Hematopoietic multipotent progenitor cell treated with erythropoietin and hydrocortisone succinate and interleukin-3 and kit ligand, for 4 days (in vitro differentiated cells): ENCODE data around the gene CUL3.
A peak's percentile ranks its signal among the peaks of the same experiment; 100 is the strongest.
"Not testable (repeated sequence)": the region's sequence is repeated elsewhere in the genome, so short reads cannot be mapped to it uniquely, and the experiment has no call there.

Source experiments
- DNase-seq: peaks from one replicate; pipeline ENCODE4 v3.0.0-alpha.2; 2015

The CUL3 gene

DNA sequence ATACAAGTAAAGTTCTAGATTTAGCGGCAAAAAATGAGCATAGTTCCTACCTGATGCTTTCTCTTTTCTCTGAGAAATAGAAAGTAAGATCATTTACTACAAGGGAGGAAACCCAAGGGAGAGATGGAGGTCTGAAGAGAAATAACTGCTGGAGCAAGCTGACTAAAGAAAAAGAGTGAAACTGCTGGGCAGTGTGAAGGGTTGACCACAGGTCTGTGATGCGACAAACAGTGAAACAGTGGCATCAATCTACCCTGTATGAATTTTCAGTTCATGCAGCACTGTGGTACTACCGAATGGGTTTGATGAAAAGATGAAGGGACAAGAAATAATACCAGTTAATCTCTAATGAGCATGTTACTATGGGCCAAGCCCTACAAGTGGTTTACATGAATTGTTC lies 52.2 kb downstream of the CUL3 start:
- no peak for DNase-seq

DNA sequence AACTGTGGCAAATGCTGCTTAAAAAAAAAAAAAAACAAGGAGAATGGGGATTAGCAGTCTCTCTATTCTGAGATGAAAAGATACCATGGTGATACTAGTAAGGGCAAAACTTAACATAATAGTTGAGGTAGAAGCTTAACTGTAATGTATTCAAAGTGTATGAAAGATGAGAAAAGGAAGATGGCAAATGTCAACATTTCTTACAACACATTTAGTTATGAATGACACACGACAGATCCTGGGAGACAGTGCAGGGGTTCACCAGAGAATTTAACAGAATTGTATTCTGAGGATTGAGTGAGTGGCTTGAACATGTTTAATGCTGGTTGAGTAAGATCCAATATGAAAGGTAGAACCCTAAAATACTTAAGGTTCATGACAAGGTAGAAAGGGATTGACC lies 52.7 kb downstream of the CUL3 start:
- DNase-seq = no peak

DNA sequence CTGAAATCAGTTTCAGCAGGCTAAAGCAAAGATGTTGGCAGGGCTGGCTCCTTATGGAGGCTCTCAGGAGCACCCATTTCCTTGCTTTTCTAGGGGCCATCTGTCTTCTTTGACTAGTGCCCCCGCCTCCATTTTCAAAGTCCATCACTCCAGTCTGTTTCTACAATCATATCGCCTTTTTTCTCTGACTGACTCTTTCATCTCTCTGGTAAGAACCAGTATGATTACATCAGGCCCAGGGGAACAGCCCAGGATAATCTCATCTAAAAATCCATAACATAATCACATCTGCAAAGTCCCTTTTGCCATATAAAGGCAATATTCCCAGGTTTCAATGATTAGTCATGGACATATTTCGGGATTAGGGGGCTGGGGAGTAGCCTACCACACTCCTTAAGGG lies 57.0 kb downstream of the CUL3 start:
- DNase-seq = no peak

DNA sequence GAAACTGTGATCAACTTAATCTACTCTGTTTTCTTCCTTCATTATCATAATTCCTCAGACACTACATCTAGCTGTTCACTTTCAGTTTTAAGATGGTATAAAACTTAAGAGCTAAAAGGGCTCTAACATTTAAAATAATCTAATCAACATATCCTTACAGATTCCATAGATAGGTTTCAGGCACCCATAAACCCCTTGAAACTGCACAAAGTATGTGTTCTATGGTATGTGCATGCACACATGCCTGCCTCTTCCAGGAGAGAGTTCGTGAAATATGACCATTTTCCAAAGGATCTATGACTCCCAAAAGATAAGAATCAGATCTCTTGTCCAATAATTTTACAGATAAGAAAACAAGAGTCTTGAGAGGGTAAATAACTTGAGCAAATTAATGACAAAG lies 59.4 kb downstream of the CUL3 start:
- DNase-seq = no peak

DNA sequence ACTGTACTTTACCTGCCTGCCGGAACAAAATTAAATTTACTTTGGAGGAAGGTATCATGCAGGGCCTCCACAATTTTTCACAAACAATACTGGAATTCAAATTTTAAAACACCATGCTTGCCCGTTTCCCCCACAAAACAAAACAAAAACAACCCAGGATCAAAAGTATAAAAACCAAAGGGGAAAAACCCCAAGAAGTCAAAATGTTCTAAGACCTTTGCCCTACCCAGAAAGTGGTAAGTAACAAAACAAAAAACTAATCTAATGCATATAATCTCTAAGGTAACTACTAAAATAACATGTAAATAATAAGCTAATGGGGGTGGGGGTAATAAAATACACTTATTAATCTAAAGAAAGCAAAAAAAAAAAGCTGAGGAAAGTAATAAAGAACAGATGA lies 60.5 kb downstream of the CUL3 start:
- no peak for DNase-seq

DNA sequence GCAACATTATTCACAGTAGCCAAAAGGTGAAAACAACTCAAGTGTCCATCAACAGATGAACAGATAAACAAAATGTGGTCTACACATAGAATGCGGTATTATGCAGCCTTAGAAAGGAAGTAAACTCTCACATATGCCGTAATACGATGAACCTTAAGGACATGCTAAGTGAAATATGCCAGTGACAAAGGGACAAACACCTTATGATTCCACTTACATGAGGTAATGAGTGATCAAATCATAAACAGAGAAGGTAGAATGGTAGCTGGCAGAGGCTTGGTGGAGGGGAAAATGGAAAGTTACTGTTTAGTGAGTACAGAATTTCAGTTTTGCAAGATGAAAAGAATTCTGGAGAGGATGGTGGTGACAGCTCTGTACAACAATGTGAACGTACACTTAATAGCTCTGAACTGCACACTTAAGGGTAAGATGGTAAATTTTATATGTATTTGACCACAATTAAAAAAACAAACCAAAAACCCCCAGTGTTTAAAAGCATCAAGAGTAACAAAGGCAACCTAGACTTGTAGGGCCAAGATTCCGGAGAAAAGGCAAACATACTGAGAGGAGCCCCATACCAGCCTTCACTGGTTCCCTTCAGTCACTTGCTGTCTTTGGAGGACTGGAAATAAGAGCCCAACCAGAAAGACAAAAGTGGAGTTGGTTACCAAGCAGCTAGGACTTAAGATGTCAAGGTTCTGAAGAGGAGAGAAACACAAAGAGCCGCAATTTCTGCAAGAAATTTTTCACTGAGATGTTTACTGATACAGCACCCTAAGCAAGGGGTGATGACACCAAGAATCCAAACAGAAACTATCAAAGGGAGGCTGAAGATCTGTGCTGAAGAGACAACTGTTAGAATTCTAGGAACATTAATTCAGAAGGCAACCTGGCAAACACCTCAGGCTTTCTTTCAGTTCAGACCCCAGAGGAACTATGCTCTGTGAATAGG lies 61.3 kb downstream of the CUL3 start:
- peak; percentile 65 for DNase-seq

DNA sequence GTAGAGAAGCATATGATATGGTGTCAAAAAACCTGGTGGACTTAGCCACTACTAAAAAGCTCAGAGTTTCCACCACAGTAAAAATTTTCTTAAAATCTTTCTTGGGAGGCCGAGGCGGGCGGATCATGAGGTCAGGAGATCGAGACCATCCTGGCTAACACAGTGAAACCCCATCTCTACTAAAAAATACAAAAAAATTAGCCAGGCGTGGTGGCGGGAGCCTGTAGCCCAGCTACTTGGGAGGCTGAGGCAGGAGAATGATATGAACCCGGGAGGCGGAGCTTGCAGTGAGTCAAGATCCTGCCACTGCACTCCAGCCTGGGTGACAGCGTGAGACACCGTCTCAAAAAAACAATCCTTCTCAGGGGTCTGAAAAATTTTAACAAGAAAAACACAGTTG lies 62.7 kb downstream of the CUL3 start:
- DNase-seq = not testable (repeated sequence)

DNA sequence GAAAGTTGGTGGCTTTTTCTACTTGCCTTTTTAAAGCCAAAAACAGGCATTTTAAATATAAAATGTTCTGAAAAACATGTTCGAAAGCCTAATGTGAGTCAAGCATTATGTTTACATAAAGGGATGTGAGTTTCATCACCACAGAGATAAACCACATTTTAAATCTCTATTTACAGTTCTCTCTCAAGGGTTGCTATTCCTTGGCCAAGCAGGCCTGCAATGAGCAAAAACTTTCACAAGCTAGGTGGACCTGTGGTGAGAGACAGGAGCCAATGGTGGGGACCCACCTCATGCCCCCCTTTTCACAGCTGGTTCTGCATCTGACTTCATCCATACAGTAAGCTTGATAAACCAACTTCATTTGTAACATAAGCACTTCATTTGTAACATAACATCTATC lies 65.1 kb downstream of the CUL3 start:
- DNase-seq = peak; percentile 45

DNA sequence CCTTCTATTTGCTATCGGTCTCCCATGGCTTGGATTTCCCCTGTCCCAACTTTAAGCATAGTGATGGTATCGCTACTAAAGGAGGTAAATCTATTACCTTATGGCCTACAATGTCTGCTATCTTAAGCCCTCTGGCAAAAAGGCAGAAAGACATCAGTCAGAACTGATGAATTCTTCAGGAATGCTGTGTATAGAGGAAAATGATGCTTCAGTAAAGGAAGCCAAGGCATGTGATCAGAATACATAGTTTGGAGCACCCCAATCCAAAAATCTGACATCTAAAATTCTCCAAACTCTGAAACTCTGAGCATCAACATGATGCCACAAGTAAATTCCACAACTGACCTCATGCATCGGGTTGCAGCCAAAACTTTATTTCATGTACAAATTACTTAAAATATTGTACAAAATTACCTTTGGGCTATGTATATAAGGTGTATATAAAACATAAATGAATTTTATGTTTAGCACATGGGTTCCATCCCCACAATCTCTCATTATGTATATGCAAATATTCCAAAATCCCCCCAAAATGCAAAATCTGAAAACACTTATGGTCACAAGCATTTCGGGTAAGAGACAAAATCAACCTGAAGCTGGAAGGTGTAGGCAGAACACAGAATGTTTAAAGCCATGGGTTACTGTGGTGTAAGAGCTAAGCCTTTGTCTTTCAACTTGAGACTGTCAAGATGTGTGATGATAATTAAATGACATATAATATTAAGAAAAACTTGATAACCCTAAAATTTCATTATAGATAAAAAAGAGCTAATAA lies 66.2 kb downstream of the CUL3 start:
- no peak for DNase-seq

DNA sequence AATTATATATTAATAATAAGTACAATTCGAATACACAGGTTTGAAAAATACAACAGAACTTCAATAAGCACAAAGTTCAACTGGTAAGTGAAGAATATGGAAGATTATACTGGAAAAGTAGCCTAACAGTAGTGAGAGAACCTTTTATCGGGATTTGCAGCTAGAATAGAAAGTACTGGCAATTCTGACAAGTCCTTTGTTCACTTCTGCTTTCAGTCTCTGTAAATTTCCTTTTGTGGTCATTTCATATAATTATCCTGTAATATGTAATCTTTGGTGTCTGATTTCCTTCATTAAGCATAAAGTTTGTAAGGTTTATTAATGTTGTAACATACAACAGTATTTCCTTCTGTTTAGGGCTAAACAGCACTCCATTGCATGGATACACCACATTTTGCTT lies 67.2 kb downstream of the CUL3 start:
- DNase-seq = peak; percentile 66

DNA sequence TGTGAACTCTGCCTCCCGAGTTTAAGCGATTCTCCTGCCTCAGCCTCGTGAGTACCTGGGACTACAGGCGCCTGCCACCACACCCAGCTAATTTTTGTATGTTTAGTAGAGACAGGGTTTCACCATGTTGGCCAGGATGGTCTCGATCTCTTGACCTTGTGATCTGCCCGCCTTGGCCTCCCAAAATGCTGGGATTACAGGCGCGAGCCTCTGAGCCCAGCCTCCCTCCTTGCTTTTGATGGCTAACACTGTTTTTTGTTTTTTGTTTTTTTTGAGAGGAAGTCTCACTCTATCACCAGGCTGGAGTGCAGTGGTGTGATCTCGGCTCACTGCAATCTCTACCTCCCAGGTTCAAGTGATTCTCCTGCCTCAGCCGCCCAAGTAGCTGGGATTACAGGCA lies 68.8 kb downstream of the CUL3 start:
- DNase-seq = not testable (repeated sequence)

DNA sequence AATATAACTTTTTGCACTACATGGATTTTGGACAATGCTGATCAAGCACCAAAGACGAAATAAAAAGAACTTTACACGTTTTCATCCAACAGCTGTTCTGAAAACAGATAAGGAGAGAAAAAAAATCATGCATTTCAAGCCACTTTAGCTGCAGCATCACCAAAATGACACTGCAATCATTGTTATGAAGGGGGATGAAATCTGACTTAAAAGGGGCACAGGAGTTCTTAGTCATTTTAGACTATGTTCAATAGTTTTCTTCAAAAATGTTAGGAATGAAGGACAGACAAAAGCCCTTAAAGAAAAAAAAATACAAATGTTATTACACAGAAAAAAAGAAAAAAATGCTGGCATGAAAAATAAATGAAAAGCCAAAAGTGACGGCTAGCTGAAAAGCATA lies 71.2 kb downstream of the CUL3 start:
- DNase-seq = no peak

DNA sequence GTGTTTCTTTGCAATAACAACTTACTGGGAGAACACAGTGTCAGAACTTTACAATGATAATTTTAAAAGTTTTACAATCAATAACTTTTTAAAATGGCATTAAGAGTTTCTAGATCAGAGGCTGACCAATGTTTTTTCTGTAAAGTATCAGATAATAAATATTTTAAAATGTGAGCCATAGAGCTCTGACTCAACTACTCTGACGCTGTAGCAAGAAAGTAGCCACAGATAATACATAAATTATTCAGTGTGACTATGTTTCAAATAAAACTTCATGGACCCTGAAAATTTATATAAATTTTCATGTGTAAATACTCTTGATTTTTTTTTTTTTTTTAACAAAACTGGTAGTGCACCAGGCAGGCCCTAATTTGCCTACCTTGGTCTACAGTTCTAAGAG lies 77.4 kb downstream of the CUL3 start:
- DNase-seq = no peak

DNA sequence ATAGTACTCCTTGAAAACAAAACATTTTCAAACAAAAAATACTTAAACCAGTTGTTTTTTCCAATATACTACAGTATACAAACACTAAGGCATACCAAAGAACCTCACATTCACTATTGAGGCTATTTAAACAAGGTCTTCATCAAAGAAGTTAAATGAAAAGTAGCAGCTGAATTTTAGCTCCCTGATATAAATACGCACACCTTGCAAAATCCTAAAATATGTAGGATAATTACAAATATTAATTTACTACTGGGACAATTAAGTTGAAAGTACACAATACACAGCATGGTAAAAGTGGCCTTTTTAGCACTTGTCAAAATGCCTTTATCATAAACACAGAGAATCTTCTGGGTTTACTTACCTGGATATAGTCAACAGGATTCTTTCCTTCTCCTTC lies 78.7 kb downstream of the CUL3 start:
- no peak for DNase-seq

DNA sequence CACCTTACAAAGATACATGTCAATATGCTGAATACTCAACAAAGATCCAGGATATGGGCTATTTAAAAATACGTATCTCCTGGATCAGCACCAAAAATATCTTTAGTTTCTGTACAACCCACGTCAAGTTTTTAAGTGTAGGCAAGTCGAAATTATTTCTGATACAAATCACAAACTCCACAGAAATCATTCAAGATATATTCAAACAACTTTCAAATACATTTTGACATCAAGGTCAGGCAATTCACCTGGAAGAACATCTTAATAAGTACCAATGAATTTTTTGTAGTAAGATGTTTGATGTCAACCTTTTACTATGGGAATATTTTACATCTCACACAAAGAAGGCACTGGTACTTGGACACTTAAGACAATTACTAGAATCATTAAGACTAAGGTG lies 86.2 kb downstream of the CUL3 start:
- DNase-seq = no peak

DNA sequence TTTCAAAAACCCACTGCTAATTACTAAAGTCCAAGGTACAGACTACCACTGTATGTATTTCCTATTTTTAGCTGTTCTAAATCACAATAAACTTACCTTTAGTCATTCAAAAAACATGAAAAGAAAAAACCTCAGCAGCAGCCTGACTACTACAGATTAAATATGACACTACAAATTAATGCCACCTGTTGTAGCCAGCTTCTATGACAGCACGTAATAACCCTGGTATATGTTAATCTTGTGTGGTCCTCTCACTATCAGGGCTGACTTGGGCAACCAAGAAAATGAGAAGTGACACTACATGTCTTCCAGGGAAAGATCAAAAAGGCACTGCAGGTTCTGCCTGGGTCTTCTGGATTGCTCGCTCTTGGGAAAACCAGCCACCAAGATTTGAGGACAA lies 92.6 kb downstream of the CUL3 start:
- DNase-seq = no peak

DNA sequence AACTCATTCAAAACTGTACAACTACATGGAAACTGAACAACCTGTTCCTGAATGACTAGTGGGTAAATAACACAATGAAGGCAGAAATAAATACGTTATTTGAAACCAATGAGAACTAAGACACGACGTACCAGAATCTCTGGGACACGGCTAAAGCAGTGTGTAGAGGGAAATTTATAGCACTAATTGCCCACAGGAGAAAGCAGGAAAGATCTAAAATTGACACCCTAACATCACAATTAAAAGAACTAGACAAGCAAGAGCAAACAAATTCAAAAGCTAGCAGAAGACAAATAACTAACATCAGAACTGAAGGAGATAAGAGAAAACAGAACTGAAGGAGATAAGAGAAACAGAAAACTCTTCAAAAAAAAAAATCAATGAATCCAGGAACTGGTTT lies 97.2 kb downstream of the CUL3 start:
- not testable (repeated sequence) for DNase-seq

DNA sequence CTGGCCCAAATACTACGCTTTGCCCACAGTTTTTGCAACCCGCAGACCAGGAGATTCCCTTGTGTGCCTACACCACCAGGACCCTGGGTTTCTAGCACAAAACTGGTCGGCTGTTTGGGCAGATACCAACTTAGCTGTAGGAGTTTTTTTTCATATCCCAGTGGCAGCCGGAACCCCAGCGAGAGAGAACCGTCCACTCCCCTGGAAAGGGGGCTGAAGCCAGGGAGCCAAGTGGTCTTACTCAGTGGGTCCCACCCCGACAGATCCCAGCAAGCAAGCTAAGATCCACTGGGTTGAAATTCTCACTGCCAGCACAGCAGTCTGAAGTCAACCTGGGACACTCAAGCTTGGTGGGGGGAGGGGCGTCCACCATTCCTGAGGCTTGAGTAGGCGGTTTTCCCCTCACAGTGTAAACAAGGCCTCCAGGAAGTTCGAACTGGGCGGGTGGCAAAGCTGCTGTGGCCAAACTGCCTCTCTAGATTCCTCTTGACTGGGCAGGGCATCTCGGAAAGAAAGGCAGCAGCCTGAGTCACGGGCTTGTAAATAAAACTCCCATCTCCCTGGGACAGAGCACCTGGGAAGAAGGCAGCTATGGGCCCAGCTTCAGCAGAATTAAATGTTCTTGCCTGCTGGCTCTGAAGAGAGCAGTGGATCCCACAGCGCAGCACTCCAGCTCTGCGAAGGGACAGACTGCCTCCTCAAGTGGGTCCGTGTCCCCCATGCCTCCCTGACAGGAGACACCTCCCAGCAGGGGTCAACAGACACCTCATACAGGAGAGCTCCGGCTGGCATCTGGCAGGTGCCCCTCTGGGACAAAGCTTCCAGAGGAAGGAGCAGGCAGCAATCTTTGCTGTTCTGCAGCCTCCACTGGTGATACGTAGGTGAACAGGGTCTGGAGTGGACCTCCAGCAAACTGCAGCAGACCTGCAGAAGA lies 99.8 kb downstream of the CUL3 start:
- peak; percentile 25 for DNase-seq

DNA sequence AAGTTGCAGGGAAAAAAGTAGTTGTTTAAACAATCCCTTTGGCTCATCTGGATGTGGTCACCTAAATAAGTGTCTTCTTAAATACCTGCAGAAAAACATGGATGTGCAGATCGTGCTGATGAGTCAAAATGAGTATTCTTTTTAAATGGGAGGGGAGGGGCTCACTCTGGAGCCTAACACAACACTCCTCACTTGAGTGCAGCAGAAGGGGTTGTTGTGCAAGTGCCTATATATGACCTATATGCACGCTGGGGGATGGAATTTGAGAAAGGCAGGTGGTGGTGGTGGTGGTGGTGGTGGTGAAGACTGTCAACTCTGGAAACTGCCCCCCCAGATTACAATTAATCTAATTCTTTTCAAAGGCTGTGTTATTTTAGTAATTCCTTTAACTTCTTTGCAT lies 105.3 kb downstream of the CUL3 start:
- no peak for DNase-seq

DNA sequence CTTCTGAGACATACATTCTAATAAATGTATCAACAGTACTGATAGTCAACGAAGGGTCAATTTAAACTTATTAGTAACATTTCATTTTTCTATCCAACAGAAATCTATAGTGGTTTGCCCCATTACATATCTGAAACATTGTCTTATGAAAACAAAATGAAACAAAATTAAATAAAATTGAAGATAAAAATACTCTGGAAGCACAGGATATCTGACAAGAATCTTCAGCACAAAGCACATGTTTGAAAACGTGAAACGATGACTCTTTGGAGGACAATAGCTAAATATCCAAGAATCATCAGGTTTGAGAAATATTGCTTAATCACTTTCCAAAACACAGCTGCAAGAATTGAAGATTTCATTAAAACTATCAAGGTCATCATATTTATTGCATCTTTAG lies 112.3 kb downstream of the CUL3 start:
- DNase-seq = no peak

DNA sequence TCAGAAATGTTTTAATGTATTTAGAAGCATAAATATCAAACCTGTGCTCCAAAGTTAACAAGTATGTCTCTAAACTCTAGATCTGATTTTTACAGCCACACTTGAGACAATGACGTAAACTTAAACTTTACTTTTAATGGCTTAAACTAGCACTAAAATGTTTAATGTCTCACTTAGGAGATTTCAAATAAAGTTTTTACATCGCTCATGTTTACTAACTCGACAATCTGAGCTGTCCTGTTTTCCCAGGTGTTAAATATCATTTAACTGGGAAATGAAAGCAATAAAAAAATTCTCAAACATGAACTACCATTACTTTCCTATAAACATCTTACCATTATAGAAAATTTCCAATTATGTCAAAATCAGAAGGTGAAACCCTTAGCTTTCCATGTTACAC lies 113.0 kb downstream of the CUL3 start:
- no peak for DNase-seq

DNA sequence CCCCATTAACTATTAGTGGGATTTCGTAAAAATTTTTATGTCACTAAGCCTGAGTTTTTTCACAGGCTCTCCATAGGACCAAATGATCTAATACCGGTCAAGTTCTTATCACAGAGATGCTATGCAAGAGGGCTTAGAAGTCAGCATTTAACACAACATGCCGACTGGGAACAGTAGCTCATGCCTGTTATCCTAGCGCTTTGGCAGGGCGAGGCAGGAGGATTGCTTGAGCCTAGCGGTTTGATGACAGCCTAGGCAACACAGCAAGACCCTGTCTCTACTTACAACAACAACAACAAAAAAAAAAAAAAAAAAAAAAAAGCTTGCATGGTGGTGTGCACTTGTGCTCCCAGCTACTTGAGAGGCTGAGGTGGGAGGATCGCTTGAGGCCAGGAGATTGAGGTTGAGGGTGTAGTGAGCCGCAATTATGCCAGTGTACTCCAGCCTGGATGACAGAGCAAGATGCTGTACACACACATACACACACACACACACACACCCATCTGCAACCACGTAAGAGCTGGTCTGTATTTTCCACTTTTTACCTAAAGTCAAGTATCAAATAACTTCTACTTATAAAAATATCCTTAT lies 115.7 kb downstream of the CUL3 start:
- DNase-seq = no peak
